Cardiac atrium fibroblast (primary cell): ENCODE measurements around the gene ZNFX1. TPM values are rescaled to one million over a fixed set of nuclear protein-coding genes. Genes with fewer than 3 reads are reported as not detected.

Source experiments
- total RNA-seq: library from RNA; depleted of rRNA; stranded (reverse); fragments of >200 nt; gene quantifications from 2 replicates; pipeline ENCODE4 v1.2.3, GENCODE V29; 2015

Gene ZNFX1
- 28.2 and 38.1 TPM in 2 replicates for total RNA-seq

DNA sequence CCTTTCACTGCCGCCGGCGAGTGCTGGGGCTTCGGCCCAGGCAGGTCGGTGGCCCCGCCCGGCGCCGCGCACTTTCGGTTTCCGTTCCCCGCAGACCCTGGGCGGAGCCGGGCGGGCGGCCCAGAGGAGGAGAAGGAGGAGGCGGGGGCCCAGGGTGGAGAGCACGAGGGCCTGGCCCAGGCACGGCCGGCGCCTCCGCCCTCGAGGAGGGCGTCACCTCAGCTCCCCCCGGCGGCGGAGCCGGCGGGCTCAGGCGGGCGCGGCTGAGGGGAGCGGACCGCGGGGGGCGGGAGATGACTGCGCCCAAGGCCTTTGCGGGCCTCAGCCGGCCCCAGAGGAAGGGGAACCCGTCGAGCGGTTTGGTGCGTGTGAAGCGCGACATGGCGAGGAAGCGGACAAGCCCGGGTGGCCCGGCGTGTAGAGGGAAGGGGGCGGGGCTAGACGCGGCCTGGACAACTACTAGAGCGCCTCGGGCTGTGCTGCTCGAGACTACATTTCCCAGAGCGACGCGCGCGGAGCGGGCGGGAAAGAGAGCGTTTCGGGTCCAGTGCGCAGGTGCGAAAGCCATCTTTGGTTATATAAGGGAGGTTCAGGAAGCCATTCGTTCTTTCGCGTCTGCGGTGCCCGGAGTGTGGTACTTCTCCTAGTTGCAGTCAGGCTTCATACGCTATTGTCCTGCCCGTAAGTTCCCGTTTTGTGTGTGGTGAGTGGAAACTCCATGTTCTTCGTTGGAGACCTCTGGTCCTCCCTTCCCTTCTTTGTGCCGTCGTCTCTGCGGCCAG, at the start of gene ZNFX1:
Gene ZNFX1, minus strand, starts transcription at position 22 of the 782 bp plus-strand sequence. CDS start 2,218 bp downstream, outside the sequence.

DNA sequence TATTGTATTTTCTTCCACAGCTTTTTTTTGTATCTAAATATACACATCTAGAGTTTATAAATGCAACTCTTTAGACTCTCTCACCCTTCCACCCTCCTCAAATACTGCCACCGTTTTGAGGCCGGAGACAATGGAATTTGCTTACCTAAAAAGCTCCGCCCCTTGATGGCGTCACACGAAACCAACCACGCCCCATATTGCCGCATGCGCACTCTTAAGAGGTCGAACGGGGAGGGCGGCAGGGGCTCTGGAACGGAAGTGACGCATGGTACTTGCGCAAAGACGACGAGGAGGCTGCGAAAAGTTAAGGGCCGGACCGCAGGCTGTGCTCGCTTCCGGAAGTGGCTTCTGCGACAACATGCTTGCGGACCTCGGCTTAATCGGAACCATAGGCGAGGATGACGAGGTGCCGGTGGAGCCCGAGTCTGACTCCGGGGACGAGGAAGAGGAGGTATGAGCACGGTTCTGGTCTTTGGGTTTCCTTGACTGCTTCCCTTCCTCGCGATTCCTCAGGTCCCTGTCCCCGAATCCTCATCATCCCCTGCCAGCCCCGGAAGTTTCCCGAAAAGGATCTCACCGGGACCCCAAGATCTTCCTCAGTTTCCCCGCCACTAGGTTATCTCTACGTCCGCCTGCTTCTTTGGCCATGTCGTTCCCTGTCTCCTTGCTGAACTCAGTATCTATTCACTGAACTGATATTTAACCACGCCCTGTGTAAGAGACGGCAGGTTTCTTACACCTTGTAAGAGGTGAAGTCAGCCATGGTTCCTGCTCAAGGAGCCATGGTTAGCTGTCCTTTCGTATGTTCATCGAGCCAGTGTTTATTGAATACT, 58.5 kb downstream of the ZNFX1 start, which contains the start of gene DDX27:
Gene DDX27, plus strand, starts transcription at position 326 of the 833 bp plus-strand sequence. Its CDS starts 33 bp downstream, at position 359.

Other genes starting within 250 kb of the ZNFX1 start
- 47.7 and 62.5 TPM in 2 replicates for gene CSE1L, start 231.7 kb downstream of the ZNFX1 start, total RNA-seq
- 61.2 and 65.9 TPM in 2 replicates for gene STAU1, start 89.7 kb downstream of the ZNFX1 start, total RNA-seq
- gene DDX27, start 58.6 kb downstream of the ZNFX1 start, total RNA-seq = 16.4 and 24.6 TPM in 2 replicates
- gene KCNB1, start 204.6 kb upstream of the ZNFX1 start, total RNA-seq = 0.18 and 2.4 TPM in 2 replicates